Endothelial cell of umbilical vein (primary cell): ENCODE data around the gene LGR6. TPM values are rescaled to one million over a fixed set of nuclear protein-coding genes. Genes with fewer than 3 reads are reported as not detected.

Experiments used
- BruUV-seq: library from RNA; stranded (reverse); fragments of 400-500 nt; replicated peaks from 2 replicates; lab custom pipeline; 2021; lab: Mats Ljungman, UMichigan
- CTCF ChIA-PET: fragments of 300-600, 350-600 bp; sonication (Branson Sonifier 250); formaldehyde crosslinking; loops from one replicate; lab custom pipeline; 2021; ENCODE audit warnings: antibody characterized with exemption, inconsistent platforms; lab: Charles Lee
- POLR2A ChIA-PET: fragments of 300-600, 350-600 bp; sonication (Branson Sonifier 250); formaldehyde crosslinking; loops from one replicate; lab custom pipeline; 2021; ENCODE audit warnings: antibody characterized with exemption, inconsistent platforms; lab: Charles Lee
- DNase-seq: peaks from one replicate; pipeline ENCODE4 v3.0.0-alpha.2; 2011; ENCODE audit warnings: low read depth, low spot score
- FAIRE-seq: peaks from 2 replicates; lab custom pipeline; 2011; peaks lifted over from hg19 to GRCh38; lab: Jason Lieb, UNC
- H2AFZ ChIP-seq: 2 replicates; pipeline ENCODE4 v1.6.0; 2012; ENCODE audit warnings: low read depth, low read length, control low read depth, inconsistent platforms
- H3K27ac ChIP-seq: 2 replicates; pipeline ENCODE4 v1.5.1; 2011; ENCODE audit warnings: low read depth, mild to moderate bottlenecking, control low read depth, low read length, moderate library complexity; ENCODE audit not compliant: insufficient read depth
- H3K27me3 ChIP-seq, 2 experiments: 2 replicates each; pipeline versions ENCODE4 v1.6.0 to v1.6.1; 2011; ENCODE audit warnings: low read length in 2 of 2, mixed read lengths in 1 of 2; ENCODE audit not compliant: control insufficient read depth in 2 of 2, insufficient read depth in 2 of 2
- H3K36me3 ChIP-seq, 2 experiments: 2 replicates in 1 of 2; 3 replicates in 1 of 2; pipeline ENCODE4 v1.5.1; 2011; ENCODE audit warnings: low read length in 2 of 2, mild to moderate bottlenecking in 1 of 2, moderate library complexity in 1 of 2; ENCODE audit not compliant: control insufficient read depth in 2 of 2, insufficient read depth in 2 of 2; ENCODE audit errors: extremely low read depth in 1 of 2
- H3K4me1 ChIP-seq: 3 replicates; pipeline ENCODE4 v1.5.1; 2011; ENCODE audit warnings: mild to moderate bottlenecking, low read length; ENCODE audit not compliant: control insufficient read depth, insufficient read depth; ENCODE audit errors: extremely low read depth
- H3K4me2 ChIP-seq: 2 replicates; pipeline ENCODE4 v1.6.1; 2011; ENCODE audit warnings: low read length, control low read depth, mixed read lengths; ENCODE audit not compliant: insufficient read depth
- H3K4me3 ChIP-seq, 3 experiments: fragments of 200-600 bp in 1 of 3; sonication (generic), shearing (Covaris generic) in 1 of 3; replicated peaks in 1 of 3; 2 replicates each; pipeline ENCODE4 v1.5.1; 2011 to 2016; ENCODE audit warnings: control low read depth in 3 of 3, low read length in 3 of 3, mild to moderate bottlenecking in 2 of 3, inconsistent platforms in 1 of 3, low read depth in 1 of 3, moderate library complexity in 1 of 3; ENCODE audit not compliant: insufficient read depth in 1 of 3
- H3K79me2 ChIP-seq: 2 replicates; pipeline ENCODE4 v1.6.0; 2012; ENCODE audit warnings: low read length, inconsistent platforms; ENCODE audit not compliant: control insufficient read depth, insufficient read depth
- H3K9ac ChIP-seq: replicated peaks from 2 replicates; pipeline ENCODE3; 2011; ENCODE audit warnings: low read length, control low read depth; ENCODE audit not compliant: insufficient read depth; ENCODE audit errors: extremely low read depth
- H3K9me1 ChIP-seq: replicated peaks from 3 replicates; pipeline ENCODE4 v1.6.0; 2011; ENCODE audit warnings: mild to moderate bottlenecking, low read length; ENCODE audit not compliant: control insufficient read depth, insufficient read depth; ENCODE audit errors: extremely low read depth
- H3K9me3 ChIP-seq: replicated peaks from 2 replicates; pipeline ENCODE4 v1.5.1; 2012; ENCODE audit warnings: low read length, inconsistent platforms; ENCODE audit not compliant: control insufficient read depth, insufficient read depth
- H4K20me1 ChIP-seq: replicated peaks from 2 replicates; pipeline ENCODE3; 2011; ENCODE audit warnings: mild to moderate bottlenecking, low read length; ENCODE audit not compliant: control insufficient read depth, insufficient read depth; ENCODE audit errors: extremely low read depth
- EZH2 ChIP-seq: IDR thresholded peaks from 2 replicates; pipeline ENCODE4 v1.6.1; 2012; ENCODE audit warnings: borderline replicate concordance, low read depth, mild to moderate bottlenecking, moderate library complexity, low read length, inconsistent platforms; ENCODE audit not compliant: severe bottlenecking
- JUN ChIP-seq: IDR thresholded peaks from 2 replicates; pipeline ENCODE4 v1.6.1; 2011; ENCODE audit warnings: borderline replicate concordance, low read depth; ENCODE audit not compliant: insufficient read length, insufficient read depth
- MAX ChIP-seq: IDR thresholded peaks from 2 replicates; pipeline ENCODE4 v1.6.1; 2011; ENCODE audit not compliant: insufficient read depth, insufficient read length
- MYC ChIP-seq: IDR thresholded peaks from one replicate; pipeline ENCODE4 v1.6.1; 2011; ENCODE audit warnings: mild to moderate bottlenecking, low read depth, low read length
- POLR2AphosphoS5 ChIP-seq: IDR thresholded peaks from 2 replicates; pipeline ENCODE4 v1.6.1; 2012; ENCODE audit warnings: low read depth, mild to moderate bottlenecking, control low read depth, low read length, moderate library complexity; ENCODE audit not compliant: insufficient read depth
- dilution Hi-C: fragments of 300-500 bp; cut with MboI; formaldehyde crosslinking; loops from one replicate; pipeline ENCODE4 v1.15.0; 2019; ENCODE audit warnings: low sequenced_read_pairs; ENCODE audit not compliant: extremely low pct_ligation_motif_present
- intact Hi-C: fragments of 100-400 bp; cut with micrococcal nuclease; formaldehyde crosslinking; loops from one replicate; pipeline ENCODE4 v1.10.0; 2022
- polyA plus RNA-seq, 4 experiments: library from polyadenylated mRNA; depleted of rRNA in 3 of 4; stranded (reverse) in 3 of 4; unstranded in 1 of 4; fragments of >200 nt; gene quantifications; 2 replicates each; pipeline versions ENCODE4 v1.2.1 to v1.2.3, GENCODE V29; 2011 to 2012; ENCODE audit warnings: missing spikeins in 1 of 4
- total RNA-seq: library from RNA; stranded (reverse); gene quantifications from 2 replicates; pipeline ENCODE4 v1.2.3, GENCODE V29; 2021
- TF ChIP-seq, protein P1 (sequence below), 2 donors: IDR thresholded peaks; 1 replicate in 1 of 2; 2 replicates in 1 of 2; pipeline ENCODE4 v1.5.1; 2011; ENCODE audit warnings: low read length in 2 of 2, mild to moderate bottlenecking in 2 of 2, moderate library complexity in 2 of 2, control low read depth in 1 of 2, inconsistent platforms in 1 of 2, low read depth in 1 of 2; ENCODE audit not compliant: insufficient read depth in 1 of 2; ENCODE audit errors: extremely low read depth in 1 of 2

The LGR6 gene
- total and polyA plus RNA-seq, 2 donors (not counting 3 experiments of a cell fraction or from before 2014, with no cell fraction given): not detected

GRCh38 chr1:202291001-202291400 is 97.4 kb downstream of the LGR6 start:
- H3K4me2 ChIP-seq: no peak overlapping the region
- H3K4me3 ChIP-seq: no peak overlapping the region
- BruUV-seq: no TSS peak
- intact Hi-C loops: no loop called here
- no peaks in the 10 kb centered on the region for H3K36me3 ChIP-seq
- H3K9me3 ChIP-seq: no peaks in the 10 kb centered on the region
- DNase-seq: no peak
- dilution Hi-C loops: no loop called here
- H3K9me1 ChIP-seq: no peaks in the 10 kb centered on the region
- no peak overlapping the region for H3K27ac ChIP-seq
- H2AFZ ChIP-seq: no peak overlapping the region
- ChIA-PET CTCF (interaction anchor here (0.8 to 2.6 kb wide), 4 partner anchors 14 to 98 kb away, joined by 3 to 9 read pairs (median 4); partner anchors contain the start of gene LGR6), POLR2A (no interaction called here)
- no peaks in the 10 kb centered on the region for H4K20me1 ChIP-seq
- FAIRE-seq: no peak
- no peaks in the 10 kb centered on the region for H3K79me2 ChIP-seq
- TF ChIP-seq EZH2 (no peak), MYC (no peak), POLR2AphosphoS5 (no peak), JUN (no peak), MAX (no peak)
- TF ChIP-seq, protein P1, sequence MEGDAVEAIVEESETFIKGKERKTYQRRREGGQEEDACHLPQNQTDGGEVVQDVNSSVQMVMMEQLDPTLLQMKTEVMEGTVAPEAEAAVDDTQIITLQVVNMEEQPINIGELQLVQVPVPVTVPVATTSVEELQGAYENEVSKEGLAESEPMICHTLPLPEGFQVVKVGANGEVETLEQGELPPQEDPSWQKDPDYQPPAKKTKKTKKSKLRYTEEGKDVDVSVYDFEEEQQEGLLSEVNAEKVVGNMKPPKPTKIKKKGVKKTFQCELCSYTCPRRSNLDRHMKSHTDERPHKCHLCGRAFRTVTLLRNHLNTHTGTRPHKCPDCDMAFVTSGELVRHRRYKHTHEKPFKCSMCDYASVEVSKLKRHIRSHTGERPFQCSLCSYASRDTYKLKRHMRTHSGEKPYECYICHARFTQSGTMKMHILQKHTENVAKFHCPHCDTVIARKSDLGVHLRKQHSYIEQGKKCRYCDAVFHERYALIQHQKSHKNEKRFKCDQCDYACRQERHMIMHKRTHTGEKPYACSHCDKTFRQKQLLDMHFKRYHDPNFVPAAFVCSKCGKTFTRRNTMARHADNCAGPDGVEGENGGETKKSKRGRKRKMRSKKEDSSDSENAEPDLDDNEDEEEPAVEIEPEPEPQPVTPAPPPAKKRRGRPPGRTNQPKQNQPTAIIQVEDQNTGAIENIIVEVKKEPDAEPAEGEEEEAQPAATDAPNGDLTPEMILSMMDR (IDR thresholded peaks at IDR 0.05; ENCODE audit: extremely low read depth in 1 of 2, insufficient read depth in 1 of 2, low read depth in 1 of 2, low read length in 2 of 2): no peak
- no peaks in the 10 kb centered on the region for H3K27me3 ChIP-seq
- no peak overlapping the region for H3K9ac ChIP-seq
- peaks cover 19% of the 10 kb centered on the region for H3K4me1 ChIP-seq
